Kidney (tissue), 14 donors: ENCODE data around the gene GSX1. TPM values are rescaled to one million over a fixed set of nuclear protein-coding genes. Genes with fewer than 3 reads are reported as not detected.

Experiments
- DNase-seq, 5 donors: peaks; one replicate each; pipeline ENCODE4 v3.0.0-alpha.2; 2013 to 2020
- FAIRE-seq: peaks from 2 replicates; lab custom pipeline; 2012; peaks lifted over from hg19 to GRCh38; lab: Jason Lieb, UNC
- H3K27ac ChIP-seq, 2 donors: one replicate each; pipeline ENCODE4 v1.7.0; 2013; ENCODE audit warnings: low read depth in 2 of 2, low read length in 2 of 2, inconsistent platforms in 1 of 2
- H3K27me3 ChIP-seq: one replicate; pipeline ENCODE4 v1.7.1; 2013; ENCODE audit warnings: low read length, inconsistent platforms; ENCODE audit not compliant: control insufficient read depth, insufficient read depth
- H3K36me3 ChIP-seq, 3 donors: one replicate each; pipeline versions ENCODE4 v1.7.0 to v1.7.1; 2013; ENCODE audit warnings: low read length in 3 of 3, control low read depth in 1 of 3, inconsistent platforms in 1 of 3; ENCODE audit not compliant: insufficient read depth in 3 of 3, control insufficient read depth in 2 of 3
- H3K4me1 ChIP-seq, 3 donors: one replicate each; pipeline versions ENCODE4 v1.7.0 to v1.7.1; 2013; ENCODE audit warnings: low read length in 3 of 3, inconsistent platforms in 1 of 3, low read depth in 1 of 3; ENCODE audit not compliant: control insufficient read depth in 2 of 3, insufficient read depth in 2 of 3
- H3K4me3 ChIP-seq, 3 donors: one replicate each; pipeline versions ENCODE4 v1.7.0 to v1.8.1; 2013; ENCODE audit warnings: low read length in 3 of 3, control low read depth in 1 of 3, inconsistent platforms in 1 of 3
- H3K9ac ChIP-seq, 3 donors: one replicate each; pipeline versions ENCODE4 v1.7.0 to v1.7.1; 2013; ENCODE audit warnings: low read length in 3 of 3, control low read depth in 1 of 3, inconsistent platforms in 1 of 3
- H3K9me3 ChIP-seq, 3 donors: one replicate each; pipeline versions ENCODE4 v1.7.0 to v1.7.1; 2013; ENCODE audit warnings: low read length in 3 of 3, control low read depth in 1 of 3, inconsistent platforms in 1 of 3; ENCODE audit not compliant: control insufficient read depth in 2 of 3, insufficient read depth in 1 of 3
- intact Hi-C: fragments of 100-400 bp; cut with DNase I; formaldehyde crosslinking; loops from one replicate; pipeline ENCODE4 v1.11.1; 2022
- polyA plus RNA-seq: library from polyadenylated mRNA; stranded (reverse); fragments of 350-450 nt; fragmentation: Illumina TruSeq; extraction: RNeasy Lipid Tissue Mini Kit (QIAGEN cat#74804); gene quantifications from one replicate; pipeline ENCODE4 v1.2.3, GENCODE V29; 2014; ENCODE audit warnings: low read depth, low replicate concordance; ENCODE audit not compliant: insufficient read depth
- total RNA-seq: library from RNA; stranded (reverse); fragmentation: NEBNext Ultra II Directional; extraction: Animal tissue kit (Norgen Biotek cat#: 25700); gene quantifications from one replicate; pipeline ENCODE4 v1.2.1, GENCODE V29; 2021
- TF ChIP-seq, protein P1 (sequence below): IDR thresholded peaks from 3 replicates; pipeline ENCODE4 v1.5.1; 2012; ENCODE audit warnings: mild to moderate bottlenecking, moderate library complexity, borderline replicate concordance; ENCODE audit not compliant: insufficient read depth; ENCODE audit errors: extremely low read depth
- donor health status: control.
- donor health status: control.
- donor health status: control.
- donor health status: control.
- donor health status: control.
- donor health status: DM: yes; HTN: yes; CAD: no.
- donor health status: Normal renal cell carcinoma (clear cell type).

The GSX1 gene
- total and polyA plus RNA-seq, 2 donors from 2014 or later: not detected

DNA sequence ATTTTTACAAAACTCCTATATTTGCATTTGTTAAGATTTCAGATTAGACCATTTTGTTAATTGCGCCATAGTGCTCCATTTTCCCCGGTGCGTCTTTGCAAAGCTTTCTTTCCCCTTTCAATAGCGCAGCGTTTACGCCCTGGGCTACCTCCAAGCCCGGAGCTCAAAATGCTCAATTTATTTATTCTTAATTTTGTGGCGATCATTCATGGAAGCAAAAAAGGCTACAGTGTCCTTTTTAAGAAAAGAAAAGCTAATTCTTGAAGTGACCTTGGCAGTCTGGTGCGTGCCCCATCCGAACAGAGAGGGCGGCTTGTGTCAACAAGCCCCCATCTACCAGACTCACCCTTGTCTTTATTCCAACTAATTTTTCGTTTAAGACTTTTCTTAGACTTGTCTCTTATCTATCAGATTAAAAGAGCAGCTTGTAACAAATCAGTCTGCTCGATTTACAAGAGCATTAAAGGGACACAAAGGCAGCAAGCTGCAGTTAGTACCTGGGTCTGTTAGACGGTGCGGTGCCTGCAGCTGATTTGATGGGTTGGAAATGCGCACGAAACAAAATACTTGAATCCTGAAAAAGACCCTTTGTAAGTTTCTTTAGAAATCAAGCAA lies 30.1 kb downstream of the GSX1 start:
- intact Hi-C loops: loop anchor here (5.0 to 10.0 kb wide), 2 partner anchors 298 to 450 kb away; no protein-coding TSS in a partner anchor
- Histone ChIP-seq H3K4me3 (no peak overlapping the region), H3K27me3 (peaks cover 18% of the 10 kb centered on the region), H3K9ac (no peak overlapping the region), H3K4me1 (no peaks in the 10 kb centered on the region), H3K9me3 (no peaks in the 10 kb centered on the region), H3K27ac (no peak overlapping the region), H3K36me3 (no peaks in the 10 kb centered on the region)
- FAIRE-seq (no peak), DNase-seq (no peak)
- TF ChIP-seq, protein P1, sequence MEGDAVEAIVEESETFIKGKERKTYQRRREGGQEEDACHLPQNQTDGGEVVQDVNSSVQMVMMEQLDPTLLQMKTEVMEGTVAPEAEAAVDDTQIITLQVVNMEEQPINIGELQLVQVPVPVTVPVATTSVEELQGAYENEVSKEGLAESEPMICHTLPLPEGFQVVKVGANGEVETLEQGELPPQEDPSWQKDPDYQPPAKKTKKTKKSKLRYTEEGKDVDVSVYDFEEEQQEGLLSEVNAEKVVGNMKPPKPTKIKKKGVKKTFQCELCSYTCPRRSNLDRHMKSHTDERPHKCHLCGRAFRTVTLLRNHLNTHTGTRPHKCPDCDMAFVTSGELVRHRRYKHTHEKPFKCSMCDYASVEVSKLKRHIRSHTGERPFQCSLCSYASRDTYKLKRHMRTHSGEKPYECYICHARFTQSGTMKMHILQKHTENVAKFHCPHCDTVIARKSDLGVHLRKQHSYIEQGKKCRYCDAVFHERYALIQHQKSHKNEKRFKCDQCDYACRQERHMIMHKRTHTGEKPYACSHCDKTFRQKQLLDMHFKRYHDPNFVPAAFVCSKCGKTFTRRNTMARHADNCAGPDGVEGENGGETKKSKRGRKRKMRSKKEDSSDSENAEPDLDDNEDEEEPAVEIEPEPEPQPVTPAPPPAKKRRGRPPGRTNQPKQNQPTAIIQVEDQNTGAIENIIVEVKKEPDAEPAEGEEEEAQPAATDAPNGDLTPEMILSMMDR: no peak

DNA sequence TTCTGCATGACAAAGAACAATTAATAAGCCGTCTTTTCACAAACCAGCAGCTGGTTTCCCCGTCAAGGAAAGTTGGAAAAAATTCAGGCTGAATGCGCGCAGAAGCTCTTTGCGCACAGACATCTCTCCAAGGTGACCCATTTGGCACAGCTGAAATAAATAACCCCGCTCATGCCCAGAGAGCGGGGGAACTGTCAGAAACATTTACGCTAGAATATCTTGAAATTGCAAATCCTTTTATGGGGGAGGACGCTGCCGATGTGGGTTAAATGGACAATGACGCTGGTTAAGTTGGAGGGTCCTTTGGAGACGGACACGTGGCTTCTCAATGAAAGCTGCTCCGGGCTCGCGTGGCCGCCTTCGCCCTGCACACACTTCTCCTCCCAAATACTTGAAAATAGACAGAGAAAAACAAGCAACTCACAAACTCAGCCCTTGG lies 30.6 kb downstream of the GSX1 start:
- Histone ChIP-seq H3K27ac (no peak overlapping the region), H3K27me3 (peaks cover 18% of the 10 kb centered on the region), H3K36me3 (no peaks in the 10 kb centered on the region), H3K4me1 (no peaks in the 10 kb centered on the region), H3K9ac (no peak overlapping the region), H3K4me3 (no peak overlapping the region), H3K9me3 (no peaks in the 10 kb centered on the region)
- intact Hi-C loops: loop anchor here (5.0 to 10.0 kb wide), 2 partner anchors 298 to 451 kb away; no protein-coding TSS in a partner anchor
- TF ChIP-seq, protein P1: no peak
- no peak for FAIRE-seq
- no peak for DNase-seq

DNA sequence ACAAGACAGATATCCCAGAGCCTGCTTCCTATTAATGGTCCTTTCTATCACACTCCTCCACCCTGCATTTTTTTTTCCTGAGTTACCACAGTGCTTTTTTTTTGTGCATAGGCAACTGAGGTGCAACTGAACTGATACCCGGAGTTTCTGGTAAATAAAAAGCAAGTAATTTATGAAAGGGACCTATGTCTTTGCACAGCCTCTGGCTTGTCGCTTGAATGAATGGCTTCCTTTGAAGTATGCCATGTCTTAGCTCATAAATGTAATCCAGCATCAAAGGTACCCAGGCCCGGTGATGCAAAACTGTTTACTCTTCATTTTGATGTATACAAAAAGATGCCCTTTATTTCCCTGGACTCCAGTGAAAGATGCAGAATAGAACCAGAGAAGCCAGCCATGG lies 31.8 kb downstream of the GSX1 start:
- no peak overlapping the region for H3K27ac ChIP-seq
- intact Hi-C loops: loop anchor here (5.0 to 10.0 kb wide), 2 partner anchors 299 to 452 kb away; no protein-coding TSS in a partner anchor
- no peaks in the 10 kb centered on the region for H3K4me1 ChIP-seq
- H3K4me3 ChIP-seq: no peak overlapping the region
- DNase-seq (no peak), FAIRE-seq (no peak)
- no peaks in the 10 kb centered on the region for H3K9me3 ChIP-seq
- H3K27me3 ChIP-seq: peaks cover 21% of the 10 kb centered on the region
- H3K36me3 ChIP-seq: no peaks in the 10 kb centered on the region
- TF ChIP-seq, protein P1: no peak
- no peak overlapping the region for H3K9ac ChIP-seq
